A549 (cell line): ENCODE measurements around the gene ZNF710. TPM values are rescaled to one million over a fixed set of nuclear protein-coding genes. Genes with fewer than 3 reads are reported as not detected.

Experiments
- ATAC-seq, 2 experiments: fragments of 200-7000 bp in 1 of 2; fragments of >200 bp in 1 of 2; cut with Nextera tagmentation in 1 of 2; cut with Tn5 transposase in 1 of 2; 3 replicates each; pipeline versions ENCODE4 v1.8.0 to v1.9.1; 2018 to 2020; ENCODE audit warnings: mild to moderate bottlenecking in 1 of 2, moderate library complexity in 1 of 2
- CTCF ChIA-PET: fragments of 300-600 bp; sonication (Branson Sonifier 250); formaldehyde crosslinking; extraction: SDS; loops from one replicate; lab custom pipeline; 2021; ENCODE audit warnings: antibody characterized with exemption, inconsistent platforms; lab: Yijun Ruan, JAX
- POLR2A ChIA-PET: fragments of 350-600 bp; formaldehyde crosslinking; extraction: SDS; loops from one replicate; lab custom pipeline; 2021; ENCODE audit warnings: antibody characterized with exemption, inconsistent platforms; lab: Yijun Ruan, JAX
- DNase-seq, 2 experiments: peaks; one replicate each; pipeline versions ENCODE4 v3.0.0 to v3.0.0-alpha.2; 2011 to 2016; ENCODE audit warnings: low read depth in 1 of 2, low spot score in 1 of 2
- FAIRE-seq: peaks from 2 replicates; lab custom pipeline; 2011; peaks lifted over from hg19 to GRCh38; lab: Jason Lieb, UNC
- H3K27ac ChIP-seq, 2 experiments: fragments of >200 bp; sonication (Bioruptor Twin); formaldehyde crosslinking; 3 replicates each; pipeline ENCODE4 v1.5.1; 2016 to 2017
- H3K4me1 ChIP-seq: fragments of >200 bp; sonication (Bioruptor Twin); formaldehyde crosslinking; 3 replicates; pipeline ENCODE4 v1.6.1; 2016
- H3K4me2 ChIP-seq: fragments of >200 bp; sonication (Bioruptor Twin); formaldehyde crosslinking; 3 replicates; pipeline ENCODE4 v1.6.1; 2016
- H3K4me3 ChIP-seq: fragments of >200 bp; sonication (Bioruptor Twin); formaldehyde crosslinking; 3 replicates; pipeline ENCODE4 v1.5.1; 2016
- H3K9me3 ChIP-seq: fragments of >200 bp; sonication (Bioruptor Twin); formaldehyde crosslinking; 3 replicates; pipeline ENCODE4 v1.6.1; 2016
- CBX8 ChIP-seq: fragments of 200-600 bp; sonication (generic); IDR thresholded peaks from 2 replicates; pipeline ENCODE4 v1.6.1; 2016
- CEBPB ChIP-seq, 2 experiments: fragments of >200 bp in 1 of 2; sonication (Bioruptor Twin) in 1 of 2; formaldehyde crosslinking in 1 of 2; IDR thresholded peaks; 2 replicates each; pipeline ENCODE4 v1.6.1; 2012 to 2016
- CHD4 ChIP-seq: fragments of 200-600 bp; sonication (generic); IDR thresholded peaks from 2 replicates; pipeline ENCODE4 v1.6.1; 2016; ENCODE audit warnings: antibody characterized with exemption, mild to moderate bottlenecking, borderline replicate concordance
- EP300 ChIP-seq, 2 experiments: fragments of >200 bp; sonication (Bioruptor Twin); formaldehyde crosslinking; IDR thresholded peaks; 2 replicates in 1 of 2; 3 replicates in 1 of 2; pipeline ENCODE4 v1.6.1; 2016 to 2017
- ESRRA ChIP-seq: fragments of 150-350 bp; IDR thresholded peaks from 2 replicates; pipeline ENCODE4 v1.6.1; 2014; ENCODE audit warnings: mild to moderate bottlenecking, low read length, borderline replicate concordance
- FOSL2 ChIP-seq, 2 experiments: fragments of 450-650 bp in 1 of 2; fragments of >200 bp in 1 of 2; sonication (Bioruptor Twin) in 1 of 2; formaldehyde crosslinking; IDR thresholded peaks; 2 replicates each; pipeline versions ENCODE4 v1.5.0 to v1.6.1; 2016 to 2020; ENCODE audit warnings: mild to moderate bottlenecking in 1 of 2, moderate library complexity in 1 of 2
- HDAC2 ChIP-seq: fragments of 200-600 bp; sonication (generic); IDR thresholded peaks from 2 replicates; pipeline ENCODE4 v1.6.1; 2016
- HEYL ChIP-seq: fragments of 250-450 bp; sonication (Bioruptor Pico); IDR thresholded peaks from 2 replicates; pipeline ENCODE4 v1.8.0; 2021; ENCODE audit warnings: mild to moderate bottlenecking, moderate library complexity
- HMGXB4 ChIP-seq: fragments of 250-450 bp; sonication (Bioruptor Pico); IDR thresholded peaks from 2 replicates; pipeline ENCODE4 v1.5.0; 2021; ENCODE audit warnings: mild to moderate bottlenecking, moderate library complexity, borderline replicate concordance
- MAFK ChIP-seq: fragments of 450-650 bp; IDR thresholded peaks from 2 replicates; pipeline ENCODE4 v1.6.1; 2014; ENCODE audit not compliant: partially characterized antibody
- MAZ ChIP-seq: fragments of 150-350 bp; IDR thresholded peaks from 2 replicates; pipeline ENCODE4 v1.6.1; 2014; ENCODE audit warnings: antibody characterized with exemption, low read depth, low read length, borderline replicate concordance
- NPAS2 ChIP-seq: fragments of 250-450 bp; sonication (Bioruptor Pico); IDR thresholded peaks from 2 replicates; pipeline ENCODE4 v1.8.0; 2022; ENCODE audit warnings: mild to moderate bottlenecking, moderate library complexity, borderline replicate concordance
- PBX3 ChIP-seq: IDR thresholded peaks from 2 replicates; pipeline ENCODE4 v1.6.1; 2012
- RCOR1 ChIP-seq: fragments of 150-350 bp; IDR thresholded peaks from 2 replicates; pipeline ENCODE4 v1.6.1; 2014; ENCODE audit warnings: antibody characterized with exemption, low read length, low read depth
- SREBF2 ChIP-seq: fragments of 450-650 bp; IDR thresholded peaks from 2 replicates; pipeline ENCODE4 v1.6.1; 2014; ENCODE audit warnings: mild to moderate bottlenecking, moderate library complexity
- TFCP2L1 ChIP-seq: fragments of 250-450 bp; sonication (Bioruptor Pico); IDR thresholded peaks from 2 replicates; pipeline ENCODE4 v1.5.0; 2021; ENCODE audit warnings: mild to moderate bottlenecking
- ZC3H11A ChIP-seq: fragments of 450-650 bp; IDR thresholded peaks from 2 replicates; pipeline ENCODE4 v1.6.1; 2014; ENCODE audit warnings: antibody characterized with exemption, mild to moderate bottlenecking
- WGBS: methylation state at CpG from one replicate; pipeline ENCODE4 v1.1.6; 2017; ENCODE audit errors: missing lambda C conversion rate; 5-methylcytosine and 5-hydroxymethylcytosine counted together
- polyA plus RNA-seq, 4 experiments: library from polyadenylated mRNA; depleted of rRNA in 3 of 4; stranded (reverse); fragments of >200 nt; fragmentation: RNase III in 1 of 4; extraction: RNeasy Plus Mini Kit Qiagen cat#74134 plus additional on column Dnase treatment in 1 of 4; gene quantifications; 2 replicates in 3 of 4; 3 replicates in 1 of 4; pipeline ENCODE4 v1.2.3, GENCODE V29; 2011 to 2017
- TF ChIP-seq, protein P1 (sequence below): fragments of >200 bp; sonication (Bioruptor Twin); formaldehyde crosslinking; IDR thresholded peaks from 3 replicates; pipeline ENCODE4 v1.6.1; 2016
- TF ChIP-seq, protein P2 (sequence below): IDR thresholded peaks from 2 replicates; pipeline ENCODE4 v1.6.1; 2012; ENCODE audit warnings: low read depth, borderline replicate concordance
- TF ChIP-seq, protein P3 (sequence below): IDR thresholded peaks from 2 replicates; pipeline ENCODE4 v1.6.1; 2012

ZNF710 gene
- polyA plus RNA-seq, 2 of the 4 experiments (the other 2 are of a cell fraction): 2.6 to 7.8 TPM

- TF ChIP-seq PBX3: no peak
Observed at GRCh38 chr15:90064911-90065681, 64.0 kb downstream of the ZNF710 start (continued).

GRCh38 chr15:90065682-90066049 lies 64.5 kb downstream of the ZNF710 start:
- POLR2A ChIA-PET: no interaction called here

GRCh38 chr15:90067181-90067952 lies 66.2 kb downstream of the ZNF710 start:
- DNase-seq (no peak), ATAC-seq (no peak)
- H3K4me2 ChIP-seq: no peak overlapping the region
- no peak overlapping the region for H3K4me3 ChIP-seq
- ChIA-PET CTCF (interaction anchor here (0.6 to 7.2 kb wide), 7 partner anchors 9 to 253 kb away, joined by 3 to 60 read pairs (median 3); no protein-coding TSS in a partner anchor), POLR2A (no interaction called here)
- no peak overlapping the region for H3K27ac ChIP-seq
- H3K4me1 ChIP-seq: no peaks in the 10 kb centered on the region
- no peaks in the 10 kb centered on the region for H3K9me3 ChIP-seq
- TF ChIP-seq, protein P1, sequence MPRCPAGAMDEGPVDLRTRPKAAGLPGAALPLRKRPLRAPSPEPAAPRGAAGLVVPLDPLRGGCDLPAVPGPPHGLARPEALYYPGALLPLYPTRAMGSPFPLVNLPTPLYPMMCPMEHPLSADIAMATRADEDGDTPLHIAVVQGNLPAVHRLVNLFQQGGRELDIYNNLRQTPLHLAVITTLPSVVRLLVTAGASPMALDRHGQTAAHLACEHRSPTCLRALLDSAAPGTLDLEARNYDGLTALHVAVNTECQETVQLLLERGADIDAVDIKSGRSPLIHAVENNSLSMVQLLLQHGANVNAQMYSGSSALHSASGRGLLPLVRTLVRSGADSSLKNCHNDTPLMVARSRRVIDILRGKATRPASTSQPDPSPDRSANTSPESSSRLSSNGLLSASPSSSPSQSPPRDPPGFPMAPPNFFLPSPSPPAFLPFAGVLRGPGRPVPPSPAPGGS: no peak
- TF ChIP-seq CBX8: no peak
- no peak for TF ChIP-seq HDAC2
- no peak for TF ChIP-seq SREBF2
- TF ChIP-seq NPAS2 (CRISPR knock-in tag): no peak
- no peak for TF ChIP-seq ZC3H11A
- TF ChIP-seq HMGXB4 (CRISPR knock-in tag): no peak
- TF ChIP-seq RCOR1: no peak
- no peak for TF ChIP-seq CHD4
- TF ChIP-seq ESRRA: no peak
- TF ChIP-seq TFCP2L1 (CRISPR knock-in tag): no peak
- TF ChIP-seq, all 56 proteins: peak for 0
- no peak for FAIRE-seq
- 95% methylated on average over 47 of the region's 55 CpGs for WGBS

More at GRCh38 chr15:90065682-90066049, 64.5 kb downstream of the ZNF710 start:
- Histone ChIP-seq H3K4me3 (no peak overlapping the region), H3K4me2 (no peak overlapping the region), H3K27ac (no peak overlapping the region), H3K4me1 (no peaks in the 10 kb centered on the region), H3K9me3 (no peaks in the 10 kb centered on the region)
- no peak for DNase-seq
- no peak for TF ChIP-seq FOSL2 (IDR thresholded peaks at IDR 0.05)
- TF ChIP-seq FOSL2 (CRISPR knock-in tag; IDR thresholded peaks at IDR 0.05): no peak
- TF ChIP-seq, protein P1: no peak
- TF ChIP-seq HDAC2: no peak
- TF ChIP-seq, protein P2, sequence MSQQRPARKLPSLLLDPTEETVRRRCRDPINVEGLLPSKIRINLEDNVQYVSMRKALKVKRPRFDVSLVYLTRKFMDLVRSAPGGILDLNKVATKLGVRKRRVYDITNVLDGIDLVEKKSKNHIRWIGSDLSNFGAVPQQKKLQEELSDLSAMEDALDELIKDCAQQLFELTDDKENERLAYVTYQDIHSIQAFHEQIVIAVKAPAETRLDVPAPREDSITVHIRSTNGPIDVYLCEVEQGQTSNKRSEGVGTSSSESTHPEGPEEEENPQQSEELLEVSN: no peak
- no peak for TF ChIP-seq EP300 (IDR thresholded peaks at IDR 0.05)
- no peak for TF ChIP-seq CEBPB (IDR thresholded peaks at IDR 0.05)
- no peak for TF ChIP-seq MAZ
- no peak for TF ChIP-seq MAFK
- TF ChIP-seq HEYL (CRISPR knock-in tag): no peak
- no peak for TF ChIP-seq ZC3H11A
- TF ChIP-seq, protein P3, sequence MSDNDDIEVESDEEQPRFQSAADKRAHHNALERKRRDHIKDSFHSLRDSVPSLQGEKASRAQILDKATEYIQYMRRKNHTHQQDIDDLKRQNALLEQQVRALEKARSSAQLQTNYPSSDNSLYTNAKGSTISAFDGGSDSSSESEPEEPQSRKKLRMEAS: no peak
- CTCF ChIA-PET: interaction anchor here (4.4 to 7.2 kb wide), 2 partner anchors 9 to 167 kb away, joined by 14 to 60 read pairs; no protein-coding TSS in a partner anchor
- 82% methylated on average over 7 of the region's 7 CpGs for WGBS
- no peak for FAIRE-seq
- no peak for ATAC-seq
